ENCODE data around the gene ARL4D. TPM values are rescaled to one million over a fixed set of nuclear protein-coding genes. Genes with fewer than 3 reads are reported as not detected.

Gene ARL4D
- total and polyA plus RNA-seq, 2 donors (not counting 3 experiments of a cell fraction or from before 2014, with no cell fraction given), result 3.8 to 4.1 TPM

- BruUV-seq (replicated peaks), result no TSS peak
- no peaks in the 10 kb centered on the region for H3K79me2 ChIP-seq (ENCODE audit: control insufficient read depth, insufficient read depth, low read length)
- ChIA-PET POLR2A (no interaction called here), CTCF (interaction anchor here (1.6 kb wide), 1 partner anchor 25 kb away, joined by 3 read pairs; no protein-coding TSS in a partner anchor)
- no peak overlapping the region for H3K4me2 ChIP-seq (ENCODE audit: insufficient read depth, low read length)
- no peak overlapping the region for H3K9ac ChIP-seq (replicated peaks; ENCODE audit: extremely low read depth, insufficient read depth, low read length)
- DNase-seq (ENCODE audit: low read depth, low spot score) (no peak), FAIRE-seq (no peak)
- H3K9me1 ChIP-seq (replicated peaks; ENCODE audit: control insufficient read depth, extremely low read depth, insufficient read depth, low read length), result no peaks in the 10 kb centered on the region
- no peak overlapping the region for H3K4me3 ChIP-seq (replicated peaks in 1 of 3; ENCODE audit: insufficient read depth in 1 of 3, low read depth in 1 of 3, low read length in 3 of 3)
- no peaks in the 10 kb centered on the region for H3K27me3 ChIP-seq (ENCODE audit: control insufficient read depth in 2 of 2, insufficient read depth in 2 of 2, low read length in 2 of 2)
- peaks cover 14% of the 10 kb centered on the region for H3K4me1 ChIP-seq (ENCODE audit: control insufficient read depth, extremely low read depth, insufficient read depth, low read length)
- dilution Hi-C loops (cut with MboI; ENCODE audit: extremely low pct_ligation_motif_present, low sequenced_read_pairs) (no loop called here), intact Hi-C loops (cut with micrococcal nuclease) (no loop called here)
- H2AFZ ChIP-seq (ENCODE audit: low read depth, low read length), result no peak overlapping the region
- no peaks in the 10 kb centered on the region for H3K36me3 ChIP-seq (ENCODE audit: control insufficient read depth in 2 of 2, extremely low read depth in 1 of 2, insufficient read depth in 2 of 2, low read length in 2 of 2)
- TF ChIP-seq EZH2 (IDR thresholded peaks at IDR 0.05; ENCODE audit: borderline replicate concordance, low read depth, low read length, severe bottlenecking) (no peak), CTCF (IDR thresholded peaks at IDR 0.05; ENCODE audit: extremely low read depth in 1 of 2, insufficient read depth in 1 of 2, low read depth in 1 of 2, low read length in 2 of 2) (no peak), POLR2A (IDR thresholded peaks at IDR 0.05; ENCODE audit: low read depth, low read length) (no peak), MAX (IDR thresholded peaks at IDR 0.05; ENCODE audit: insufficient read depth, insufficient read length) (no peak), JUN (IDR thresholded peaks at IDR 0.05; ENCODE audit: borderline replicate concordance, insufficient read depth, insufficient read length, low read depth) (no peak), GATA2 (IDR thresholded peaks at IDR 0.05; ENCODE audit: insufficient read depth, insufficient read length, low read depth, low read length) (no peak), MYC (IDR thresholded peaks at IDR 0.05; ENCODE audit: low read depth, low read length) (no peak), FOS (IDR thresholded peaks at IDR 0.05; ENCODE audit: borderline replicate concordance, insufficient read depth, low read length) (no peak), POLR2AphosphoS5 (IDR thresholded peaks at IDR 0.05; ENCODE audit: insufficient read depth, low read depth, low read length) (no peak)
- H3K9me3 ChIP-seq (replicated peaks; ENCODE audit: control insufficient read depth, insufficient read depth, low read length), result no peaks in the 10 kb centered on the region
- H3K27ac ChIP-seq (ENCODE audit: insufficient read depth, low read depth, low read length), result no peak overlapping the region
- no peaks in the 10 kb centered on the region for H4K20me1 ChIP-seq (replicated peaks; ENCODE audit: control insufficient read depth, extremely low read depth, insufficient read depth, low read length)
Observed at GRCh38 chr17:43363926-43364285, 34.9 kb upstream of the ARL4D start.

Measured in endothelial cell of umbilical vein (primary cell).